Stimulated activated CD4-positive, alpha-beta T cell treated with anti-CD3 and anti-CD28 coated beads, Interleukin-2, amount 100 ng/mL, for 48 hours (primary cell): ENCODE results near the gene SPARC.
"Not testable (repeated sequence)": the region's sequence is repeated elsewhere in the genome, so short reads cannot be mapped to it uniquely, and the experiment has no call there.

Source experiments
- DNase-seq, 2 donors: peaks; one replicate each; pipeline ENCODE4 v3.0.0-alpha.2; 2020

Gene SPARC

DNA sequence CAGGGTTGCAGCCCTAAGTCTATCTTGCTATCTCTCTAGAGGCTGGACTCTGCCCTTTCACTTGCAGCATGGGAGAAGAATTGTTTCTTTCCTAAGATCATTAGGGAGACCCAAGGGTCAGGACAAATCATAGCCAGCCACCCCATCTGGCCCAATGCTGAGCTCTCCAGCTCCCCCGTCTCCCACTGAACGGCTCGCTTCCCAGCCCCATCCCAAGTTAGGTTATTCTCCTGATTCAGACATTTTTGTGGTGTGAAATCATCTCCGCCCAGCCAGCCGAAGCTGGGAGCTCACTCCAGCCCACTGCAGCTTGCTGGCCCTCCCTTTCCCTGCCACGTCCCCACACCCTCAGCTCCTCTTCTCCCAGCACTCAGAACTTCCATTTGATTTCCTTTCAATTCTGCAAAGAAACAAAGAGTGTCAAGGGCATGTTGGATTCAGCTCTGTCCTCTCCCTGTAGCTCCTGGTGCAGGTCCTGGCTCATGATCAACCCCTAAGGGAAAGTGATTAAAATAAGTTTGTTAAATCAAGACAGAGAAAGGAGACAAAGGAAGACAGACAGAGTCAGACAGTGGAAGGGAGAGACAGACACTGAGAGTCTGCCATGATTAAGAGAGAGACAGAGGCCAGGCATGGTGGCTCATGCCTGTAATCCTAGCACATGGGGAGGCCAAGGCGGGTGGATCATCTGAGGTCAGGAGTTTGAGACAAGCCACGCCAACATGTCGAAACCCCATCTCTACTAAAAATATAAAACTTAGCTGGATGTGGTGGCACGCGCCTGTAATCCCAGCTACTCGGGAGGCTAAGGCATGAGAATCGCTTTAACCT lies 12.6 kb upstream of the SPARC start:
- DNase-seq: no peak

DNA sequence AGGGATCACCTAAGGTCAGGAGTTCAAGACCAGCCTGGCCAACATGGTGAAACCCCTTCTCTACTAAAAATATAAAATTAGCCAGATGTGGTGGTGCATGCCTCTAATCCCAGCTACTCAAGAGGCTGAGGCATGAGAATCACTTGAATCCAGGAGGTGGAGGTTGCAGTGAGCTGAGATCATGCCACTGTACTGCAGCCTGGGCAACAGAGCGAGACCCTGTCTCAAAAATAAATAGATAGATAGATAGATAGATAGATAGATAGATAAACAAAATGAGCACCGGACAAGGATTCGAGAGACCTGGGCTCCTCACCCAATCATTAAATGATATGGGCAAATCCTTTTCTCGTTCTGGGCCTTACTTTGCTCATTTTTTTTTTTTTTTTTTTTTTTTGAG lies 11.4 kb upstream of the SPARC start:
- DNase-seq: not testable (repeated sequence)

DNA sequence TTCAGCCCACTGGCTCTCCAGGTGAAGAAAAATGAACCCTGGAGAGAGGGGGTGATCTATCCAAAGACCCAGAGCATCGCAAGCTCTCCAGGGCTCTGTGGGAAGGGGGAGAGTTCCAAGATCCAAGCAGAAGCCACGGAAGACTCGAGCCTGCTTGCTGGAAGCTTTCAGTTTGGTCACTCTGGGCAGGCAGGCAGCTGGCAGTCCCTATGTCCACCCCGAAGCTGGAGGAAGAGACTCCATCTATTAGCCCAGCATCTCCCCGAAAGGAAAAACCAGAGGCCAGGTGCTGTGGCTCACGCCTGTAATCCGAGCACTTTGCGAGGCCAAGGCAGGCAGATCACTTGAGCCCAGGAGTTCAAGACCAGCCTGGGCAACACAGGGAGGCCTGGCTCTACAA lies 10.7 kb upstream of the SPARC start:
- DNase-seq: no peak

DNA sequence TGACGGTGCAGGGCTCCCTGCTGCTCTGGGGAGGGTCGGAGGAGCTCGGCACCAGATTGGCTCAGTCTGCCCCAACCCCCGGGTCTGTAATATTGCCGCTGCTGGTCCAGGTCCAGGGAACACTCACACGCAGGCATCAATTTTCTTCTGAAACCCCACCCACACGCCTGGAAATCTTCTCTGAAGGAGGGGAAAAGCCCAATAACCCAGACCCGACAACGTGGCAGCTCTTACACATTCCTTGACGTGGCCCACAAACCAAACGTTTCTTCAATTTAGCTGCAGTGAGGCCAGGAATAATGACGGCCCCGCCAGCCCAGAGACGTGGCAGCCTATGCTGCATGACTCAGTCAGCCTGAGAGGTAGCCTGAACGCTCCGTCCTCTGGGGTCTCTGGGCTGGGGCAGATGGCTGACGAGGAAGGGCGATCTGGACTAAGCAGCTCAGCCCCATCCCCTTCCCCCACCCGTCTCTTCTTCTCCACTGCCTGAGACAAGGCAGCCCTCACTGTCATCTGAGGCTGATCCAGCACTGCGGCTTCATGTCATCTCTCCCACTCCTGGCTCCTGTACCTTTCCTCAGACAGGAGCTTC lies 9.9 kb upstream of the SPARC start:
- DNase-seq: no peak

DNA sequence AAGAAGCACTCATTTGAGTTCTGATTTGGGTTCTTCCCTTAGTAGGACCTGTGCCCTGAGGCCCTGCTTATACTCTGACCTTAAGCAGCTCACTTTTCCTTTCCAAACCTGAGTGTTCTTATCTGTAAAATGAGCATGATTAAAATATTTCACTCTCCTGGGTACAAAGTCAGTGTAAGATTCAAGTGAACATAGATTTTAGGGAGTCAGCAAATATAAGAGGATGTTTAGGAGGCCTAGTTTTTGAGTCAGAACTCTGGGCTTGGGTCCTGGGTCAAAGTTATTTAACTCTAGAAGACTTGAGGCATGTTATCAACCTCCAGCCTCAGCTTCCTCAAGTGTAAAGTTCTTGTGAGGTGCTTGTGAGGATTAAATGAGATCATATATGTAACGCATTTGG lies 8.7 kb upstream of the SPARC start:
- no peak for DNase-seq

DNA sequence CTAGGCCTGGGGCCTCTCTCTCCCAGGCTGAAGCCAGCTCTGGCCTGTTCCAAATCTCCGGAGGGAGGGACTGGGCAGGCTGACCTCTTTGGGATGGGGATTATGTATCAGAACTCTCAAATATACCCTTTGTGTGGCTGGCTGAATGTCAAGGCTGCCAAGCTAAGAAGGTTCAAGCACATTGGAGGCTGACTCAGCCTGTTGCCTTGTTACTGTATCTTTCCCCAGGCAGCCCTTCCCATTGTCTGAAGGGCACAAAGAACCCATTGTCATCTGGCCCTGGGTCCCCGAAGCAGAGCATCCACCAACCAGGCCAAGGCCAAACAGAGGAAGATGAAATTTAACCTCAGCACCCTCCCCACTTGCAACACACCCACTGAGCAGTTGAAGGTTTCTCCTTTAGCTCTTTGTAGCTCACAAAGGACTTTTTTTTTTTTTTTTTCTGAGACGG lies 7.3 kb upstream of the SPARC start:
- no peak for DNase-seq

DNA sequence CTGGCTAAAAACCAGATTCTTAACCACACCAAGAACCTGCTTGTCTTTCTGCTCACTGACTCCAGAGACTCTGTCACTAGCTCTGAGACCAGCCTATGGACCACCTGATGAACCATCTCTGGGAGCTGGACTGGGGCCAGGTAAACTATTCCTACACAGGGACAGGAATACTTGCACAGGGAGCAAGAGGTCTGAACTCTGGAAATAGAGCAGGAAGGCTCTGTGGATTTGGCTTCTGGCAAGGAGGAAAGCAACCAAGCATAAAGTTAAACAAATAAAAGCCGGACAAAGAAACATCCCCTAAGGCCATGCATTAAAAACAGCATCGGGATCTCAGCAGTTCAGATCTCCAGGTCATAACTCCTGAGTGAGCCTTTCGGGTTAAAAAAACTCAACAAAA lies 5.6 kb upstream of the SPARC start:
- DNase-seq: no peak

DNA sequence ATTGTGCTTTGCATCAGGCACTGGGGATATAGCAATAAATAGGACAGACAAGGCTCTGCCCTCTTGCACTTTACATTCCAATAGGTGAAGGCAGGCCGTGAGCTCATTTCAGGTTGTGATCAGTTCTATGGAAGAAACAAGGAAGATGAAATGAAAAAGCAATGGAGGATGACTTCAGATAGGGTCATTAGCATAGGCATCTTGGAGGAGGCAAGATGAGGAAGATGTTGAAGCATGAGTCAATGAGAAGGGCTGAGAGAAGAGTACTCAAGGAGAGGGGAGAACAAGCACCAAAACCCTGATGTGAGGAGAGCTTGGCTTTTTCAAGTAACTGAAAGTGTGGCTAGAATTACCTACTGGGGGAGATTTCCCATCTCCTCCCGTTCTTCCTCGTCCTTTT lies 5.0 kb upstream of the SPARC start:
- no peak for DNase-seq

DNA sequence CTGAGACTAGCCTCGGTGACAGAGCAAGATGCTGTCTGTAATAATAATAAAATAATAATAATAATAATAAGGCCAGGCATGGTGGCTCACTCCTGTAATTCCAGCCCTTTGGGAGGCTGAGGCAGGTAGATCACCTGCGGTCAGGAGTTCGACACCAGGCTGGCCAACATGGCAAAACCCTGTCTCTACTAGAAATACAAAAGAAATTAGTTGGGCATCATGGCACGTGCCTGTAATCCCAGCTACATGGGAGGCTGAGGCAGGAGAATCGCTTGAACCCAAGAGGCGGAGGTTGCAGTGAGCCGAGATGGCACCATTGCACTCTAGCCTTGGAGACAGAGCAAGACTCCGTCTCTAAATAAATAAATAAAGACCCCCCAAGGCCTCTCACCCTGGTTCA lies 2.9 kb upstream of the SPARC start:
- DNase-seq: not testable (repeated sequence)

DNA sequence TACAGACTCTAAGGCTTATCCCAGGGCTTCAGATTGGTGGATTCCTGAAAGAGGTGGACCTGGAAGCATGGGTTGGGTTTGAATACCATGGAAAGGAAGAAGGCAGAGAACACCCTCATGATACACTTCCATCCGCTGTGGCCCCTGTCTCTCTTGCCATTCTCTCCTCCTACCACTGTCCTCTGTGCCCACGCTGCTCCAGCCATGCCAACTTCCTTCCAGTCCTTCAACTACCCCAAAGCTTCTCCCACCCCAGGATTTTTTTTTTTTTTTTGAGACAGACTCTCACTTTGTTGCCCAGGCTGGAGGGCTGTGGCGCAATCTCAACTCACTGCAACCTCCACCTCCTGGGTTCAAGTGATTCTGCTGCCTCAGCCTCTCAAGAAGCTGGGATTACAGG lies 1.7 kb upstream of the SPARC start:
- DNase-seq: no peak

DNA sequence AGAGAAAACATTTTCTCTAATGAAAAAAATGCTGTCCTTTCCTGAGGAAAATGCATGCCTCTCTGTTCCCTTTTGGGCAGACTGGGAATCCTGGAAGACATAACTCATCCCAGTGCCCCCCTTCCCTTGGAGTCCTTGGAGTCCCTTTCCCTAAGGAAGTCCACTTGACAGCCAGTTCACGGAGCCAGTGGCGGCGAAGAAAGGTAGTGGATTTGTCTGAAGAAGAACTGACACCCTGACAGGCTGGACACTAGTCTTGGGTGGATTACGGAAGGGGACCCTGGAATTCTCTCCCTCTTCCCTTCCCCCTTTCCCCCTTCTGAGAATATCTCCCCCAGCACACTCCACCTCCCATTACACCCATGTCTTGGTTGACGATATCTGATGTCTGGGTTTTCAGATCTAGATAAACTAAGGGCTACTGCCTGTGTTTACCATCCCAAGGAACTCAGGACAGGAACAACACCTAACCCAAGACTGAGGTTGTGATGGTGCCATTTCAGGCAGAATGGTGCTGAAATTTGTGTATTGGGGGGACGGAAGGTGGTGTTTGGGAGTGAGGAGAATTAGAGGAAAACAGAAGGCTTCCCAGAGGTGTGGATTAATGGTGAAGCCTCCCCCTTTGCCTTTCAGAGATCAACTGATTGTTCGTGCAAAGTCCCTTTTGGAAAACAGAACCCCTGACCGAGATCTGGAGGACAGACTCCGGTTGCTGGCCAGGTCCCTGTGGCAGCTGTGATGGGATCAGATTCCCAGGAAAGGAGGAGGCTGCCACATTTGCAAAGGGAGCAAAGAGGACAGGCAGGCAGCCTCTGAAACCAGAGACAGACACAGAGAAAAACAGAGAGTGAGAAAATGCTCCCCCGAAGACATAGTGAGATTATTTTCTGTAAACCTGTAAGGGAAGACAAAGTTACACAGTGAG lies 704 bp downstream of the SPARC start:
- DNase-seq: no peak

DNA sequence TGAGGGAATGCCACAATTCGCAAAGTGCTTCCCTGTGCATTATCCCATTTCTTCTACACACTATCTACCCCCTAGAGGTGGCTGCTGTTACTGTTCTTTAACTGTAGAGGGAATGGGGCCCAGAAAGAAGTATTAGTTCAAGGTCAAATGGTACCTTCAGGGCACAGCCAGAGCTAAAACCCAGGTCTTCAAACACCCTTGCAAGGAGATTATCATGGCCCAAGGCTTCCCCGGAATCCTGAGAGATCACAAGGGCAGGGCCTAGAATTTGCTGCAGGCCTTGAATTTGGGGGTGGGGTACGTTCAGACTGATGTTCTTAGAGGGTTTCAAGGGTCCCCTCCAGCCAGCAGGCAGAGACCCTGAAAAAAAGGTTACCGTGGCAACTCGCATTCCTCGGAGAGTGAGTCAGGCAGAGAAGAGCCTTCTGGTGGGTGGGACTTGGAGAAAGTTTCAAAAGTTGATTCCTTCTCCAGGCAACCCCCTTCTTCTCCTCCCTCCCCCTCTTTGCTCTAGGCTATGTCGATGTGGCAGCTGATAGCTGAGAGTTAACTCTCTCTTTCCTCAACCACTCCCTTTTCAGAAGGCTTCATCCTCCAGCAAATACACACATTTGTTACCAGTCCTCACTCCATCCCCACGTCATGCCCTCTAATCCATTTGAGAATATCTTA lies 1.9 kb downstream of the SPARC start:
- no peak for DNase-seq

DNA sequence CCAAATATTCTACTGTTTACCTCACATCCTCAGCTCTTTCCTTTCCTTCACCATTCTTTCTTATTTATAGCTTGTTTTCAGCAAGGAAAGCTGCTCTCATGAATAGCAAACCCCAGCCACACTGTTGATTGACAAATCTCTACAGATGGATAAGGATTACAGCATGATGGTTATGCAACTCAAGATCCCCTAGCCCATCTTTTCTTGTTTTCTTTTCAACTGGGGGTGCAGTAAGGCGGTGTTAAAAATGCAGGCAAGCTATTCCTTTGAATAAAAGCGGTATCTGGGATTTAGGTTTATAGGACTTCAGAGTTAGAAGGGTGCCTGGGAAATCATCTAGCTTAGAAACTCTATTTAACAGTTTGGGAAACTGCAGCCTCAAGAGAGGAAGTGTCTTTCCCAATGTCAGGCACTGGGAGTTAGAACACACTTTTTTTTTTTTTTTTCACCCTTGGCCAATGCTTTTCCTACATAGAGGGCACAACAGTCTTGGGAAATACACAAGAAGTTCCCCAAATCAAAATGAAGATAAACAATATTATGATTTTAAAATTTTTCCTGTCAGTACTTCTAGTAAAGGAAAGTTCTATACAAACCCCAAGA lies 2.6 kb downstream of the SPARC start:
- no peak for DNase-seq

DNA sequence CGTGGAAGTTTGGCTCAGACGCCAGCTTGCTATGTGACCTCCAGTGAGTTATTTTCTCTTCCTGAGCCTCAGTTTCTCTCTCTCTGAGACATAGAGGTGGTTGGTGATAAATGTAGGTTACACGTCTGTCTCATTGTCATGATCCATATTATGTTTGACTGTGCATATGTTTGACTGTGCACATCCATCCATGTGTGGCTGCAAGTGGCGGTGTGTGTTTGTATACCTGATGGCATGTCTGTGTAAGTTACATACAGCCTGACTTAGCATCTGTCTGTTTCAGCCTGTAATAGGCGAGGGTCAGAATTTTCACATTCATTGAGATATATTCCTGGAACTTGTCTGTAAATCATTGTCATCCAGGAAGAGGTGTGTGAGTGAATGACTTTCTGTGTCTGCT lies 3.3 kb downstream of the SPARC start:
- DNase-seq: no peak

DNA sequence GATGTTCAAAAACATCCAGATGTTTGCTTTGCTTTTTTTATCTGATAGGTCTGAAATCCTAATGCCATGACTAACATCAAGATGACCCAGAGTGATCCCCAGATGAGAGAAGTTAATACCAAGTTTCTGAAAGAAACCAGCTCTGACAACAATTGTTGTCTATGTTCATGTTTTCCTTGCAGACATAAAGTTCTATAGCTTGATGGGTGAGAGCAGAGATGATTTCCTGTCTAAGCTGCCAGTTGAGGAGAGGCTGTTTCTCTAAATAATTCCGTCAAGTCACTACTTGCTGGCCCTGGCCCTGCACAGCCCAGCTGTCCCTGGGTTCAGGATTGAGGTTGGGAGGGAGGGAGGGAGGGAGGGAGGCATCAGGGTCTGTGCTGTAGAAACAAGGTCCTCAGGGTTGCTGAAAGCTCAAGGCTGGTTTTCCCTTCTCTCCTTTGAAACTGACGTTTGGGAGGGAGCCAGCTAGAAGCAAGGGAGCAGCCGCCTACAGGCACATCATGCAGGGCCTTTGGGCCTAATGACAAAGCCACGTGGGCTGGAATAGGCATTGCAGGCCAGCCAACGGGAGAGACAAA lies 3.9 kb downstream of the SPARC start:
- no peak for DNase-seq

DNA sequence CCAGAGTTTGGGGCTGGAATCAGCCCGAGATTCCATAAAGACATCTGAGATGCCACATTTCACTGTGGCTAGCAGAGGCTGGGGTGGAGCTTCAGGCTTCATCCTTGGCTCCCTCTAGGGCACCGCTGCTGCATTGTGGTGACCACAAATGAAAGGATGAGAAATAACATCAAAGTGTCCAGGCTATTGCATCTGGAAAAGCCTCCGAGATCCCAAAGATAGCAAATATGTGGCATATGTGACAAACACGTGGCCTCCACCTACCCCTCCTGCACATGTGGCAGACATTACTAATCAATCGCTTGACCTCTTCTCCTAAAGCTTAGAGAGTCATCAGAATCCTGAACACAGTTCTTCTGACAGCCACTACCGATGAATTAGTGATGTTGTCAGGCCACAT lies 4.5 kb downstream of the SPARC start:
- no peak for DNase-seq

DNA sequence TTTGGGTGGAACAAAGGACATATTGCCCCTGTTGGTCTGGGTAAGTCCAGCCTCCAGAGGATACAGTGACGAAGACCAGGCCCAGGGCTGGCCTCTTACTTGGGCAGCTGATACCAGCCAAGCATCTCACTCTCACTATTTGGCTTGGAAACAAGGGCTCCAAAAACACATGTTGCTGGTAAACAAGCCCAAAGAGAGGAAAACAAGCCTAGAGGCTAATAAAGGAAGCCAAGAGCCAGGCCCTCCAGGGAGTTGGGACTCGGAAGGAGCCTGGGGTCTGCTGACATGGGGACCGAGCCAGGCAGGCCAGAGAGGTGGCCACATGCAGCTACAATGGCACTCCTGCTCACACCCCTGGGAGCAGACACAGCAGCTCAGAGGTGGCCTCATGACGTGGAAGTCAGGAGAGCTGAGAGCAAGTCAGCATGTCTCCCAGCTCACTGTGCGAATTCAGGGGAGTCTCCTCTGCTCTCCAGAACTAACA lies 5.7 kb downstream of the SPARC start:
- no peak for DNase-seq

DNA sequence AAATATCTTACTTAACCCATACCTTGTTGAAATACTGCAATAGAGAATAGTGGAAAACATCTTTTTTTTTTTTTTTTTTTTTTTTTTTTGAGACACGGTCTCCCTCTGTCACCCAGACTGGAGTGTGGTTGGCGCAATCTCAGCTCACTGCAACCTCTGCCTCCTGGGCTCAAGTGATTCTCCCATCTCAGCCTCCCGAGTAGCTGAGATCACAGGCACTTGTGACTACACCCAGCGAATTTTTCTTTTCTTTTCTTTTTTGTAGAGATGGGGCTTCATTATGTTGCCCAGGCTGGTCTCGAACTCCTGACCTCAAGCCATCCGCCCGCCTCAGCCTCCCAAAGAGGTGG lies 6.6 kb downstream of the SPARC start:
- DNase-seq: not testable (repeated sequence)

DNA sequence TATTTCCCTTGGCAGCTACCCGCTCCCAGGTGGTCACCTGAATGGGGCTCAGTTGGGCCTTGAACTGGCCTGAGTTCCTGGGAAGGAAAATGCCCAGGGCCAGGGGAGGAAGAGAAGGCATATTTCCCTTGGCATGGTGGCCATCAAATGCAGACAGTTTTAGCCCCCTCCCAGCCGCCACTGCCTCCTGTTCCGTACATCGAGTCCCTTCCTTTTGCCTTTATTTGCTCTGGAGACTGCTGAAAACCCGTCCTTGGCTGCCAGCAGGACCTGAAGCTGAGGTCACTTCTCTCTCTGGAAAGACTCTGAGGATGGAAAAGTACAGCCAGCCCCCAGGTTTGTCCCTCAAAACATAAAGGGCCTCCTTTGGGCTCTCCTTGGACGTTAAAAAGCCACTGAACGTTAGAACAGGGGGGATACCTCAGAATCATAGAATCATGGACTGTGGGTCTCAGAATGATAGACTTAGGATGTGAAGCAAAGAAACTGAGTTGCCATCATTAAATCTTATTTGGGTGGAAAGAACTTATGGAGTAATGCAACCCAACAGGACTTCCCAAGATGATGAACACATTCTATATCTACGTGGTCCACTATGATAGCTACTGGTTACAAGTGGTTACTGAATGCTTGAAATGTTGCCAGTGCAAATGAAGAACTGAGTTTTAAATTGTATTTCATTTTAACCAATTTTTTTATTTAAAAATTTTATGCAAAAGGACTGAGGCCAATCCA lies 7.1 kb downstream of the SPARC start:
- DNase-seq: no peak

DNA sequence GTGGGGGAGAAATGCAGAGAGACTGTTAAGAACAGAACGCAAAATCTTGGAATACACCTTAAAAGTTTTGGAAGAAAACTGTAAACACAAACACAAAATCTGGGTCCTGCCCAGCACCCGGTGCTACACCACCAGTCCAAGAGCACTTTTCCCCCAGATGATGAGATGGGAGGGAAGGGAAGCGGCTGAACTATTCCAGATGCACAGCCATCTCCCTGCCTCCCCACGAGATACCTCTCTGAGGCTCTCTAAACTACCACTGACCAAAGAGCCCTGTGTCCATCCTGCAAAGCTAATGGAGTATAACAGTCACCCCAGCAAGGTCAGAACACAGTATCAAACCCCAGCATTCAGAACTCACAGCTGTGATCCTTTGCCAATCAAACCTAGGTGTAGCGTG lies 8.0 kb downstream of the SPARC start:
- DNase-seq: no peak

DNA sequence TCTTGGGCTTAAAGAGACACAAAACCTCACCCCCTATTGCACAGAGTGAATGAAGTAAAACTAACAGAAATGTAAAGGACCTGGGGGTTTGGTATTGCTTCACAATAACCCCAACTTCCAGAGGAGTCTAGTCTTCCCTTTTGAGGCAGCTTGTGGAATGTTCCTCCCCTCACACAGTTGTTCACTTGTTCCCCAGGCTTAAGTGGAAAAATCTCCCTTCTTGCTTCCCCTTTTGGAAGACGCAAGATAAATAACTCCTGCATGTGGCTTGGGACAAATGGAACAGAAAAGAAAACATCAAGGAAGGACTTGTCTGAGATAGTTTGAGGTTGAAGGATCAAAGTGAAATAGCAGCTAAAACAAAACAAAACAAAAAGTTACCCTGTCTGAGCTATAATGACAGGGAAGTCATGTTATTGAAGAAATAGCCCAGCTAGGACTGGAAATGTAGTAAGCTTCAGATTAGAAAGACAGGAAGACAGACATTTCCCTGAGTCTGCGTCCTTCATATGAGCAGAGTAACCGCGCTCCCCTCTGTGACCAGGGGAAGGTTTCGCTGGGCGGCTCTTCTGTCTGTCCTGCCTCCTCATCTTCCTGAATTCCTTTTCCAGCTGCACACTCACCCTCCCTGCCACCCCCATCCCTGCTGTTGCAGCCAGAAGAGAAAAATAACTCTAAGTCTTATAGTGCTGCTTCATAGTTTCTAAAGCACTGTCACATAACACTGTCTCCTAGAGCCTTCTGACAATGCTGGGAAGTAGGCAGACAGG lies 8.8 kb downstream of the SPARC start:
- no peak for DNase-seq
